Suprapubic skin (tissue), 3 donors: ENCODE data around the gene GPC5.

Experiments
- CTCF ChIP-seq, 2 donors: fragments of 200-600 bp in 1 of 2; fragments of 450-650 bp in 1 of 2; sonication (generic) in 1 of 2; IDR thresholded peaks; one replicate each; pipeline ENCODE4 v1.5.1; 2016 to 2019; ENCODE audit warnings: antibody characterized with exemption in 2 of 2, mild to moderate bottlenecking in 1 of 2, moderate library complexity in 1 of 2
- POLR2A ChIP-seq, 2 donors: fragments of 450-650 bp; IDR thresholded peaks; one replicate each; pipeline ENCODE4 v1.6.1; 2017; ENCODE audit warnings: antibody characterized with exemption in 2 of 2, mild to moderate bottlenecking in 2 of 2, moderate library complexity in 2 of 2

- TF ChIP-seq POLR2A (IDR thresholded peaks at IDR 0.05) (no peak), CTCF (IDR thresholded peaks at IDR 0.05) (no peak)
Observed at GRCh38 chr13:91493442-91493841, 95.0 kb downstream of the GPC5 start.
